GM21786 (cell line): Measurements from ENCODE around the gene PRDM4.
"Not testable (repeated sequence)": the region's sequence is repeated elsewhere in the genome, so short reads cannot be mapped to it uniquely, and the experiment has no call there.

Source experiments
- ATAC-seq: cut with Tn5 transposase; IDR thresholded peaks from one replicate; pipeline ENCODE4 v1.9.1; 2021; ENCODE audit not compliant: unreplicated experiment

The PRDM4 gene

GRCh38 chr12:107704041-107704440, 56.9 kb downstream of the PRDM4 start:
- no peak for ATAC-seq

DNA sequence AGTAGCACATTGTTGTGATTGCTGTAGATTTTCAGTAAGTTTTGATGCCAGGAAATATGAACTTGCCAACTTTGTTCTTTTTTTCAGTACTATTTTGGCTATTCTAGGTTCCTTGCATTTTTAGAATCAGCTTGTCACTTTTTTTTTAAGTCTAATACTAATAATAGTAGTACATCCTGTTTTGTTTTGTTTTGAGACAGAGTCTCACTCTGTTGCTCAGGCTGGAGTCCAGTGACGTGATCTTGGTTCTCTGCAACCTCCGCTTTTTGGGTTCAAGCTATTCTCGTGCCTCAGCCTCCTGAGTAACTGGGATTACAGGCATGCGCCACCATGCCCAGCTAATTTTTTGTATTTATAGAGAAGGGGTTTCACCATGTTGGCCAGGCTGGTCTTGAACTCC, 58.8 kb downstream of the PRDM4 start:
- no peak for ATAC-seq

- not testable (repeated sequence) for ATAC-seq
These were observed 65.2 kb downstream of the PRDM4 start for GRCh38 chr12:107695772-107696171.

DNA sequence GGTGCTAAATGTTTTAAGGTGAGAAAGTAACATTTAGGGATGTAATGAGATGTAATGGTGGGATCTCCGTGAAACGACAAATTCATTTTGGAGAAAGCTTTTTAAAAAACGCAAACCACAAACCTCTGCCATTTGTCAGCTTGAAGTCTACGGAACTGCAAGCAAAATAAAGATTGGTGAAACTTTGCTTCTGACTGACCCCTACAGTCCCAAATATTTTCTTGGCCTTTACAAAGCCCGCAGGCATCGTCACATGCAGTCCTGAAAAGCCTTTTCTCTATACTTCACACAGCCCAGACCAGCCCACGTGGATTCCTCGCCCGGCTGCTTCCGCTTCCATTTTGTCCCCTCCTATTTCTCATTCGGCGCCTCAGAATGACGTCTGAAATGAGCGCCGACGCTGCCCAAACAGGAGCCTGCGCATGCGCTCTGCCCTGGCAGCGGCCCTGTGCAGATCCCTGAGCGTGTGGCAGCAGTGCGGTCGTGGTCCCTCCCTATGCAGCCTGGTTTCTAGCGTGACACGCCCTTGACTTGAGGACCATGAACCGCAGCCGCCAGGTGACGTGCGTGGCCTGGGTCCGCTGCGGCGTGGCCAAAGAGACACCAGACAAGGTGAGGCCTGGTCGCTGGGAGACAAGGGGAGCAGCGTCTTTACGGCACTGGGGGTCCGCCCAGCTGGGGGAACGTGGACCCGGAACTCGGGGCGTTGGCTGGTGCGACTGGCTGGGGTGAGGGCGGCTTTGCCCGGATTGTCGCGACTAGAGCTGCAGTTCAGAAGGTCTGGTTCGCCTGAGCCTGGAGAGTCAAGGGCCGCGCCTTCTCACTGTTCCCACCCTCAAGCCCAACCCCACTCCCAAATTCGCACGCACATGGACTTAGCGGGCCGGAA, 75.3 kb downstream of the PRDM4 start, which contains the start of gene PWP1:
PWP1 (plus strand) TSS at position 440 of the 889 bp plus-strand sequence; CDS start at position 541, 101 bp downstream.
- peak; percentile 90 for ATAC-seq

GRCh38 chr12:107684990-107685359, 76.0 kb downstream of the PRDM4 start:
- no peak for ATAC-seq

DNA sequence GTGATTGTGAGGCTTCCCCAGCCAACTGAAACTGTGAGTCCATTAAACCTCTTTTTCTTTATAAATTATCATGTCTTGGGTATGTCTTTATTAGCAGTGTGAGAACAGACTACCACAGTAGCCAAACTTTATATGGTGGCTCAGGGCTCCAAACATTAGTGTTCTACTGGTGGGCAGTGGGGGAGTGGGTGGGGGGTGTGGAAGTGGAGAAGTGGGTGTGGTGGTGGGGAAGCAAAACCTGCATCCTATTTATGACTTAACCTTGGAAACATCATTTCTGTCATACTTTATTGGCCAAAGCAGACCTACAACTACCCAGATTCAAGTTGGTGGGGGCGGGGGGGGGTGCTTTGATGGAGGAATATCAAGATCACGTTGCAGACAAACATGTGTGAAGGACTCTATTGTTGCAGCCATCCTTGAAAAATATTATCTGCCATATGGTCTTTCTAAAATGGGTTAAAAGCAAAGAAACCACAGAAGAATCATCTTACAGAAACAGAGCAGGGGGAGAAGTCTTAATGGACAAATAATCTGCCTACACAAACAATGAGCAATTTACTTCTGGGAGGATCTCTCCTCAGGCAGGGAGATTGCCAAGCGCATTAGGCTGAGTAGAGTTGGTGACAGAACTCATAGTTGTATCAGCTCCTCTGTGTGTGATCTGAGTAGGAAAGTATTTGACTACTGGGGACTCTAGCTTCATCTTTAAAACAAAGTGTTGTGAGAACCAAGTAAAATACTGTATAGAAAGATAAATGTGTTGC, 76.7 kb downstream of the PRDM4 start:
- no peak for ATAC-seq
